Endodermal cell (in vitro differentiated cells): Measurements from ENCODE around the gene DOCK2. TPM values are rescaled to one million over a fixed set of nuclear protein-coding genes. Genes with fewer than 3 reads are reported as not detected.
A peak's percentile ranks its signal among the peaks of the same experiment; 100 is the strongest.
"Not testable (repeated sequence)": the region's sequence is repeated elsewhere in the genome, so short reads cannot be mapped to it uniquely, and the experiment has no call there.

Experiments
- DNase-seq: peaks from one replicate; pipeline ENCODE4 v3.0.0-alpha.2; 2017
- H3K27ac ChIP-seq: 2 replicates; pipeline ENCODE4 v1.5.1; 2013; ENCODE audit warnings: mild to moderate bottlenecking, low read depth, low read length, moderate library complexity
- H3K27me3 ChIP-seq: 2 replicates; pipeline ENCODE4 v1.6.1; 2013; ENCODE audit warnings: mild to moderate bottlenecking, low read length, moderate library complexity; ENCODE audit not compliant: insufficient read depth, control insufficient read depth, poor library complexity, severe bottlenecking
- H3K36me3 ChIP-seq: 2 replicates; pipeline ENCODE4 v1.7.0; 2013; ENCODE audit warnings: mild to moderate bottlenecking, low read length, moderate library complexity; ENCODE audit not compliant: control insufficient read depth, insufficient read depth
- H3K4me1 ChIP-seq: one replicate; pipeline ENCODE4 v1.7.0; 2013; ENCODE audit warnings: low read length; ENCODE audit not compliant: control insufficient read depth, insufficient read depth
- H3K4me3 ChIP-seq: 2 replicates; pipeline ENCODE4 v1.5.1; 2013; ENCODE audit warnings: mild to moderate bottlenecking, low read length, moderate library complexity
- H3K9ac ChIP-seq: 2 replicates; pipeline ENCODE4 v1.6.1; 2013; ENCODE audit warnings: mild to moderate bottlenecking, low read length, moderate library complexity; ENCODE audit not compliant: poor library complexity, severe bottlenecking; ENCODE audit errors: extremely low read depth
- H3K9me3 ChIP-seq: 2 replicates; pipeline ENCODE4 v1.6.1; 2013; ENCODE audit warnings: mild to moderate bottlenecking, low read length, moderate library complexity; ENCODE audit not compliant: control insufficient read depth
- H3K27ac Mint-ChIP-seq: 2 replicates; pipeline ENCODE4 v1.8.0; 2020; ENCODE audit warnings: mixed read lengths
- H3K27me3 Mint-ChIP-seq: 2 replicates; pipeline ENCODE4 v1.8.0; 2021; ENCODE audit warnings: mild to moderate bottlenecking, mixed read lengths; ENCODE audit not compliant: insufficient read depth
- H3K36me3 Mint-ChIP-seq: 2 replicates; pipeline ENCODE4 v1.8.0; 2020; ENCODE audit warnings: low read depth, mixed read lengths
- H3K4me1 Mint-ChIP-seq: 2 replicates; pipeline ENCODE4 v1.8.0; 2020; ENCODE audit warnings: mixed read lengths
- H3K4me3 Mint-ChIP-seq: 2 replicates; pipeline ENCODE4 v1.8.0; 2020; ENCODE audit warnings: mild to moderate bottlenecking, moderate library complexity, mixed read lengths
- H3K9me3 Mint-ChIP-seq: 2 replicates; pipeline ENCODE4 v1.8.0; 2020; ENCODE audit warnings: mild to moderate bottlenecking, mixed read lengths
- WGBS, 2 experiments: methylation state at CpG; one replicate each; pipeline versions ENCODE4 v1.1.5 to v1.1.7; 2013; ENCODE audit warnings: missing lambda C conversion rate in 2 of 2, mixed read lengths in 1 of 2; ENCODE audit not compliant: insufficient coverage in 1 of 2, insufficient read length in 1 of 2; 5-methylcytosine and 5-hydroxymethylcytosine counted together
- total RNA-seq, 2 donors: library from RNA; stranded (reverse); fragmentation: NEBNext Ultra II Directional in 1 of 2; extraction: Animal tissue kit (Norgen Biotek cat#: 25700) in 1 of 2; gene quantifications; 2 replicates in 1 of 2; 3 replicates in 1 of 2; pipeline ENCODE4 v1.2.1, GENCODE V29; 2021
- TF ChIP-seq, protein P1 (sequence below): fragments of 200-600 bp; sonication (generic); conservative IDR thresholded peaks from 2 replicates; pipeline ENCODE4 v1.5.0; 2021; ENCODE audit warnings: antibody characterized with exemption, mild to moderate bottlenecking

The DOCK2 gene
- total RNA-seq, 2 donors from 2014 or later: 2.6 to 3.9 TPM

GRCh38 chr5:169764018-169764378 is 126.9 kb downstream of the DOCK2 start:
- Mint-ChIP-seq H3K27ac (no peak overlapping the region), H3K27me3 (no peaks in the 10 kb centered on the region), H3K9me3 (no peaks in the 10 kb centered on the region), H3K4me1 (peaks cover 15% of the 10 kb centered on the region), H3K36me3 (no peaks in the 10 kb centered on the region), H3K4me3 (no peak overlapping the region)
- Histone ChIP-seq H3K9me3 (no peaks in the 10 kb centered on the region), H3K4me3 (no peak overlapping the region), H3K27me3 (no peaks in the 10 kb centered on the region), H3K9ac (no peak overlapping the region), H3K4me1 (no peaks in the 10 kb centered on the region), H3K27ac (no peak overlapping the region), H3K36me3 (no peaks in the 10 kb centered on the region)
- no peak for DNase-seq
- WGBS, 2 experiments: 89 to 96% methylated on average over 4 to 5 of the region's 5 CpGs
- TF ChIP-seq, protein P1, sequence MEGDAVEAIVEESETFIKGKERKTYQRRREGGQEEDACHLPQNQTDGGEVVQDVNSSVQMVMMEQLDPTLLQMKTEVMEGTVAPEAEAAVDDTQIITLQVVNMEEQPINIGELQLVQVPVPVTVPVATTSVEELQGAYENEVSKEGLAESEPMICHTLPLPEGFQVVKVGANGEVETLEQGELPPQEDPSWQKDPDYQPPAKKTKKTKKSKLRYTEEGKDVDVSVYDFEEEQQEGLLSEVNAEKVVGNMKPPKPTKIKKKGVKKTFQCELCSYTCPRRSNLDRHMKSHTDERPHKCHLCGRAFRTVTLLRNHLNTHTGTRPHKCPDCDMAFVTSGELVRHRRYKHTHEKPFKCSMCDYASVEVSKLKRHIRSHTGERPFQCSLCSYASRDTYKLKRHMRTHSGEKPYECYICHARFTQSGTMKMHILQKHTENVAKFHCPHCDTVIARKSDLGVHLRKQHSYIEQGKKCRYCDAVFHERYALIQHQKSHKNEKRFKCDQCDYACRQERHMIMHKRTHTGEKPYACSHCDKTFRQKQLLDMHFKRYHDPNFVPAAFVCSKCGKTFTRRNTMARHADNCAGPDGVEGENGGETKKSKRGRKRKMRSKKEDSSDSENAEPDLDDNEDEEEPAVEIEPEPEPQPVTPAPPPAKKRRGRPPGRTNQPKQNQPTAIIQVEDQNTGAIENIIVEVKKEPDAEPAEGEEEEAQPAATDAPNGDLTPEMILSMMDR: no peak

GRCh38 chr5:169765176-169765996 is 128.3 kb downstream of the DOCK2 start:
- Mint-ChIP-seq H3K4me3 (no peak overlapping the region), H3K4me1 (peaks cover 18% of the 10 kb centered on the region), H3K9me3 (no peaks in the 10 kb centered on the region), H3K36me3 (no peaks in the 10 kb centered on the region), H3K27me3 (no peaks in the 10 kb centered on the region), H3K27ac (peak overlapping the region; percentile 15)
- H3K9me3 ChIP-seq: no peaks in the 10 kb centered on the region
- H3K36me3 ChIP-seq: no peaks in the 10 kb centered on the region
- no peak overlapping the region for H3K27ac ChIP-seq
- H3K4me3 ChIP-seq: no peak overlapping the region
- DNase-seq: no peak
- no peak overlapping the region for H3K9ac ChIP-seq
- no peaks in the 10 kb centered on the region for H3K4me1 ChIP-seq
- no peaks in the 10 kb centered on the region for H3K27me3 ChIP-seq
- 96% methylated on average over 3 of the region's 3 CpGs; no CpG with 5 or more reads in 1 of the 2 experiments for WGBS, 2 experiments
- TF ChIP-seq, protein P1: no peak

GRCh38 chr5:169766943-169767342 is 129.9 kb downstream of the DOCK2 start:
- DNase-seq, H3K36me3 Mint-ChIP-seq, H3K36me3 ChIP-seq, H3K27ac Mint-ChIP-seq, H3K4me3 Mint-ChIP-seq, H3K27me3 ChIP-seq, H3K27me3 Mint-ChIP-seq, H3K27ac ChIP-seq, H3K4me3 ChIP-seq, H3K9ac ChIP-seq, H3K9me3 ChIP-seq, H3K9me3 Mint-ChIP-seq, H3K4me1 ChIP-seq: not testable (repeated sequence)
- WGBS, 2 experiments: 81 to 97% methylated on average over 3 to 6 of the region's 6 CpGs
- peaks cover 18% of the 10 kb centered on the region for H3K4me1 Mint-ChIP-seq
